Neural cell (in vitro differentiated cells): ENCODE measurements around the gene SLC20A1.

Source experiments
- CTCF ChIP-seq: fragments of 450-650 bp; IDR thresholded peaks from 2 replicates; pipeline ENCODE4 v1.5.1; 2014; ENCODE audit warnings: antibody characterized with exemption, mild to moderate bottlenecking, moderate library complexity; ENCODE audit not compliant: poor library complexity, severe bottlenecking
- EZH2 ChIP-seq: fragments of 200-600, 300-800 bp; shearing (Covaris generic), sonication (generic); IDR thresholded peaks from 2 replicates; pipeline ENCODE4 v1.6.1; 2014; ENCODE audit warnings: antibody characterized with exemption, low read length, borderline replicate concordance, mild to moderate bottlenecking; ENCODE audit not compliant: insufficient read depth, poor library complexity, severe bottlenecking
- POLR2AphosphoS5 ChIP-seq: IDR thresholded peaks from 2 replicates; pipeline ENCODE4 v1.6.1; 2012
- RAD21 ChIP-seq: fragments of 450-650 bp; conservative IDR thresholded peaks from 2 replicates; pipeline ENCODE4 v1.6.1; 2014; ENCODE audit warnings: antibody characterized with exemption, mild to moderate bottlenecking, moderate library complexity
- REST ChIP-seq: IDR thresholded peaks from 2 replicates; pipeline ENCODE4 v1.6.1; 2012; ENCODE audit warnings: borderline replicate concordance
- SMC3 ChIP-seq: fragments of 450-650 bp; conservative IDR thresholded peaks from 2 replicates; pipeline ENCODE4 v1.6.1; 2014; ENCODE audit warnings: antibody characterized with exemption, mild to moderate bottlenecking, moderate library complexity; ENCODE audit not compliant: poor library complexity
- TAF1 ChIP-seq: IDR thresholded peaks from 2 replicates; pipeline ENCODE4 v1.6.1; 2012; ENCODE audit warnings: low read depth

GRCh38 chr2:112623913-112624777 is 21.6 kb upstream of the SLC20A1 start:
- TF ChIP-seq CTCF, result no peak
- no peak for TF ChIP-seq EZH2
- no peak for TF ChIP-seq REST
- no peak for TF ChIP-seq SMC3
- TF ChIP-seq TAF1, result no peak
- no peak for TF ChIP-seq POLR2AphosphoS5
- TF ChIP-seq RAD21, result no peak
